ENCODE measurements around the gene NXPH3.

GRCh38 chr17:49578414-49578813, 2.7 kb downstream of the NXPH3 start:
- TF ChIP-seq GATA2 (IDR thresholded peaks at IDR 0.05; ENCODE audit: low read depth, low read length) = no peak
- no peak for TF ChIP-seq GATA3 (IDR thresholded peaks at IDR 0.05; ENCODE audit: low read depth, low read length)

All from SH-SY5Y (cell line).